Measurements from ENCODE around the gene JADE2. TPM values are rescaled to one million over a fixed set of nuclear protein-coding genes. Genes with fewer than 3 reads are reported as not detected.

JADE2 gene
- total RNA-seq, 1 donor from 2014 or later: 104 TPM

GRCh38 chr5:134527156-134527960 lies 1.9 kb downstream of the JADE2 start:
- intact Hi-C loops (cut with micrococcal nuclease): loop anchor here (1.0 to 10.0 kb wide), 10 partner anchors 18 to 560 kb away; partner anchors contain the start of genes C5orf15, C5orf24, CDKN2AIPNL and SKP1

- intact Hi-C loops (cut with micrococcal nuclease): loop anchor here (1.0 to 10.0 kb wide), 10 partner anchors 17 to 561 kb away; partner anchors contain the start of genes C5orf15, C5orf24, CDKN2AIPNL and SKP1
Measured at GRCh38 chr5:134527961-134528424, 2.5 kb downstream of the JADE2 start.

- intact Hi-C loops (cut with micrococcal nuclease): loop anchor here (5.0 to 10.0 kb wide), 3 partner anchors 319 to 561 kb away; partner anchors contain the start of genes C5orf15, C5orf24 and TXNDC15
Measured at GRCh38 chr5:134528556-134528955, 3.1 kb downstream of the JADE2 start.

GRCh38 chr5:134529460-134529859 lies 4.0 kb downstream of the JADE2 start:
- intact Hi-C loops (cut with micrococcal nuclease): loop anchor here (5.0 to 10.0 kb wide), 3 partner anchors 318 to 562 kb away; partner anchors contain the start of genes C5orf15, C5orf24 and TXNDC15

GRCh38 chr5:134530301-134531077 lies 5.0 kb downstream of the JADE2 start:
- intact Hi-C loops (cut with micrococcal nuclease): no loop called here

GRCh38 chr5:134533115-134533815 lies 7.8 kb downstream of the JADE2 start:
- intact Hi-C loops (cut with micrococcal nuclease): no loop called here

- intact Hi-C loops (cut with micrococcal nuclease): no loop called here
Measured at GRCh38 chr5:134534058-134534725, 8.7 kb downstream of the JADE2 start.

- intact Hi-C loops (cut with micrococcal nuclease): no loop called here
Measured at GRCh38 chr5:134534726-134535110, 9.2 kb downstream of the JADE2 start.

- intact Hi-C loops (cut with micrococcal nuclease): no loop called here
Measured at GRCh38 chr5:134536876-134537275, 11.4 kb downstream of the JADE2 start.

GRCh38 chr5:134537297-134537696 lies 11.8 kb downstream of the JADE2 start:
- intact Hi-C loops (cut with micrococcal nuclease): no loop called here

GRCh38 chr5:134538296-134538695 lies 12.8 kb downstream of the JADE2 start:
- intact Hi-C loops (cut with micrococcal nuclease): no loop called here

- intact Hi-C loops (cut with micrococcal nuclease): loop anchor here (2.0 kb wide), 1 partner anchor 15 kb away; no protein-coding TSS in a partner anchor
Measured at GRCh38 chr5:134539732-134540131, 14.3 kb downstream of the JADE2 start.

GRCh38 chr5:134540747-134541733 lies 15.6 kb downstream of the JADE2 start:
- intact Hi-C loops (cut with micrococcal nuclease): loop anchor here (2.0 kb wide), 1 partner anchor 14 kb away; no protein-coding TSS in a partner anchor

GRCh38 chr5:134541736-134542376 lies 16.4 kb downstream of the JADE2 start:
- intact Hi-C loops (cut with micrococcal nuclease): loop anchor here (2.0 kb wide), 1 partner anchor 13 kb away; no protein-coding TSS in a partner anchor

GRCh38 chr5:134543820-134544614 lies 18.5 kb downstream of the JADE2 start:
- intact Hi-C loops (cut with micrococcal nuclease): no loop called here

- intact Hi-C loops (cut with micrococcal nuclease): loop anchor here (1.0 kb wide), 2 partner anchors 10 to 18 kb away; no protein-coding TSS in a partner anchor
Measured at GRCh38 chr5:134545070-134545868, 19.8 kb downstream of the JADE2 start.

- intact Hi-C loops (cut with micrococcal nuclease): no loop called here
Measured at GRCh38 chr5:134547066-134547465, 21.6 kb downstream of the JADE2 start.
